ENCODE data around the gene CUL4A.

Gene CUL4A

GRCh38 chr13:113204378-113204734 lies 5.1 kb upstream of the CUL4A start:
- TF ChIP-seq CTCF (IDR thresholded peaks at IDR 0.05; ENCODE audit: poor library complexity, severe bottlenecking): no peak
- no peaks in the 10 kb centered on the region for H3K27me3 ChIP-seq (ENCODE audit: insufficient read depth, poor library complexity, severe bottlenecking)
- peaks cover 49% of the 10 kb centered on the region for H3K36me3 ChIP-seq (ENCODE audit: low read depth)
- peaks cover 7% of the 10 kb centered on the region for H3K4me1 ChIP-seq (ENCODE audit: insufficient read depth, poor library complexity, severe bottlenecking)
- ATAC-seq (ENCODE audit: low read depth): no peak
- H3K27ac ChIP-seq (ENCODE audit: poor library complexity, severe bottlenecking): no peak overlapping the region
- DNase-seq (ENCODE audit: low spot score): no peak
- H3K4me3 ChIP-seq (ENCODE audit: severe bottlenecking): no peak overlapping the region
- H3K9me3 ChIP-seq (ENCODE audit: severe bottlenecking): no peaks in the 10 kb centered on the region

GRCh38 chr13:113205428-113205931 lies 3.9 kb upstream of the CUL4A start:
- DNase-seq (ENCODE audit: low spot score): no peak
- H3K27ac ChIP-seq (ENCODE audit: poor library complexity, severe bottlenecking): no peak overlapping the region

GRCh38 chr13:113207460-113207859 lies 2.0 kb upstream of the CUL4A start:
- peak overlapping the region; percentile 74 for H3K4me3 ChIP-seq (ENCODE audit: severe bottlenecking)
- no peaks in the 10 kb centered on the region for H3K9me3 ChIP-seq (ENCODE audit: severe bottlenecking)
- ATAC-seq (ENCODE audit: low read depth) (no peak), DNase-seq (ENCODE audit: low spot score) (no peak)
- peaks cover 50% of the 10 kb centered on the region for H3K36me3 ChIP-seq (ENCODE audit: low read depth)
- no peaks in the 10 kb centered on the region for H3K27me3 ChIP-seq (ENCODE audit: insufficient read depth, poor library complexity, severe bottlenecking)
- H3K4me1 ChIP-seq (ENCODE audit: insufficient read depth, poor library complexity, severe bottlenecking): peaks cover 14% of the 10 kb centered on the region
- peak overlapping the region; percentile 88 for H3K27ac ChIP-seq (ENCODE audit: poor library complexity, severe bottlenecking)
- TF ChIP-seq CTCF (IDR thresholded peaks at IDR 0.05; ENCODE audit: poor library complexity, severe bottlenecking): no peak

More at GRCh38 chr13:113205428-113205931, 3.9 kb upstream of the CUL4A start:
- no peaks in the 10 kb centered on the region for H3K27me3 ChIP-seq (ENCODE audit: insufficient read depth, poor library complexity, severe bottlenecking)
- peaks cover 43% of the 10 kb centered on the region for H3K36me3 ChIP-seq (ENCODE audit: low read depth)
- no peak overlapping the region for H3K4me3 ChIP-seq (ENCODE audit: severe bottlenecking)
- no peak for ATAC-seq (ENCODE audit: low read depth)
- no peaks in the 10 kb centered on the region for H3K9me3 ChIP-seq (ENCODE audit: severe bottlenecking)
- peaks cover 7% of the 10 kb centered on the region for H3K4me1 ChIP-seq (ENCODE audit: insufficient read depth, poor library complexity, severe bottlenecking)
- TF ChIP-seq CTCF (IDR thresholded peaks at IDR 0.05; ENCODE audit: poor library complexity, severe bottlenecking): no peak

GRCh38 chr13:113207890-113208420 lies 1.5 kb upstream of the CUL4A start:
- peaks cover 49% of the 10 kb centered on the region for H3K36me3 ChIP-seq (ENCODE audit: low read depth)
- H3K27ac ChIP-seq (ENCODE audit: poor library complexity, severe bottlenecking): peak overlapping the region; percentile 88
- H3K9me3 ChIP-seq (ENCODE audit: severe bottlenecking): no peaks in the 10 kb centered on the region
- DNase-seq (ENCODE audit: low spot score): no peak
- ATAC-seq (ENCODE audit: low read depth): peak; percentile 37
- H3K4me3 ChIP-seq (ENCODE audit: severe bottlenecking): peak overlapping the region; percentile 74
- no peak for TF ChIP-seq CTCF (IDR thresholded peaks at IDR 0.05; ENCODE audit: poor library complexity, severe bottlenecking)
- H3K27me3 ChIP-seq (ENCODE audit: insufficient read depth, poor library complexity, severe bottlenecking): no peaks in the 10 kb centered on the region
- H3K4me1 ChIP-seq (ENCODE audit: insufficient read depth, poor library complexity, severe bottlenecking): peaks cover 14% of the 10 kb centered on the region
